Heart right ventricle (tissue), 16 donors: Measurements from ENCODE around the gene NBPF19. TPM values are rescaled to one million over a fixed set of nuclear protein-coding genes. Genes with fewer than 3 reads are reported as not detected.
"Not testable (repeated sequence)": the region's sequence is repeated elsewhere in the genome, so short reads cannot be mapped to it uniquely, and the experiment has no call there.

Experiments used
- ATAC-seq, 8 donors: fragments of 200-7000 bp; cut with Tn5 transposase; one replicate each; pipeline ENCODE4 v1.9.1; 2020; ENCODE audit warnings: mild to moderate bottlenecking in 8 of 8, moderate library complexity in 8 of 8, moderate number of reproducible peaks in 1 of 8
- DNase-seq, 2 donors: peaks; one replicate each; pipeline ENCODE4 v3.0.0-alpha.2; 2020
- H3K27ac ChIP-seq, 10 donors: fragments of 200-600 bp; sonication (generic) in 2 of 10; one replicate each; pipeline versions ENCODE4 v1.5.0 to v1.8.0; 2020 to 2022; ENCODE audit warnings: mild to moderate bottlenecking in 3 of 10
- H3K27me3 ChIP-seq, 7 donors: fragments of 200-600 bp; one replicate each; pipeline ENCODE4 v1.8.0; 2021 to 2022; ENCODE audit warnings: mild to moderate bottlenecking in 2 of 7
- H3K36me3 ChIP-seq, 9 donors: fragments of 200-600 bp; sonication (generic) in 1 of 9; one replicate each; pipeline versions ENCODE4 v1.5.0 to v1.8.0; 2020 to 2022; ENCODE audit warnings: mild to moderate bottlenecking in 2 of 9
- H3K4me1 ChIP-seq, 9 donors: fragments of 200-600 bp; sonication (generic) in 1 of 9; one replicate each; pipeline versions ENCODE4 v1.5.0 to v1.8.0; 2020 to 2022; ENCODE audit warnings: mild to moderate bottlenecking in 4 of 9
- H3K4me3 ChIP-seq, 10 donors: fragments of 200-600 bp; sonication (generic) in 2 of 10; one replicate each; pipeline versions ENCODE4 v1.5.0 to v1.8.0; 2020 to 2022; ENCODE audit warnings: mild to moderate bottlenecking in 7 of 10, moderate library complexity in 2 of 10
- H3K9me3 ChIP-seq, 11 donors: fragments of 200-600 bp in 10 of 11; sonication (generic) in 2 of 11; one replicate each; pipeline versions ENCODE4 v1.5.0 to v1.8.0; 2013 to 2022; ENCODE audit warnings: mild to moderate bottlenecking in 2 of 11, control low read depth in 1 of 11, moderate library complexity in 1 of 11
- WGBS, 2 donors: extraction: QIAGEN DNeasy Blood & Tissue Kit; methylation state at CpG; one replicate each; pipeline ENCODE4 v1.1.7; 2013; ENCODE audit warnings: inconsistent platforms in 1 of 2; 5-methylcytosine and 5-hydroxymethylcytosine counted together
- intact Hi-C, 10 donors: fragments of 100-400 bp; cut with DNase I; formaldehyde crosslinking; loops; one replicate each; pipeline versions ENCODE4 v1.11.1 to v1.14.2; 2022
- long read RNA-seq, 3 donors: library from polyadenylated mRNA; unstranded; transcript quantifications; one replicate each; pipeline ENCODE4 v2.0.0, GENCODE V29; 2020 to 2021
- polyA plus RNA-seq, 2 donors: library from polyadenylated mRNA; stranded (reverse); fragments of 200-250 nt; gene quantifications; one replicate each; pipeline ENCODE4 v1.2.3, GENCODE V29; 2013
- total RNA-seq, 10 donors: library from RNA; stranded (reverse); fragmentation: NEBNext Ultra II Directional in 3 of 10; extraction: Animal tissue kit (Norgen Biotek cat#: 25700) in 3 of 10; gene quantifications; one replicate each; pipeline versions ENCODE4 v1.2.1 to v1.2.4, GENCODE V29; 2021 to 2023
- TF ChIP-seq, protein P1 (sequence below), 9 donors: fragments of 200-600 bp; sonication (generic) in 2 of 9; IDR thresholded peaks; one replicate each; pipeline versions ENCODE4 v1.5.0 to v1.8.0; 2021 to 2022; ENCODE audit warnings: antibody characterized with exemption in 9 of 9, mild to moderate bottlenecking in 5 of 9, moderate library complexity in 1 of 9
- donor health status: Arrhythmogenic right ventricular cardiomyopathy.
- donor health status: ischemic (EF 13 %, LVEDD 7.1; RV severe dilation, severe dysfunction).
- donor health status: healthy with polysubstance abuse.
- donor health status: DM: no; HTN: yes; CAD: no.
- donor health status: DM: no; HTN: no; CAD: no.
- donor health status: ischemic (EF 25% LVEDD 6.9; RV normal size, moderate dysfunction).
- donor health status: ischemic (EF 25% LVEDD 5.7; RV mildly dilated, moderate dysfunction).
- donor health status: healthy.
- donor health status: DM: yes; HTN: yes; CAD: no.
- donor health status: Ischemic cardiomyopathy.
- donor health status: ischemic (EF 35%, LVEDD 5.7; RV mildly dilated, moderate dysfunction).
- donor health status: nonischemic (EF 11% LVEDD 7.7; RV severe dilation, severe dysfunction).
- donor health status: DM: yes; HTN: yes; CAD: no.
- donor health status: PGD.
- donor health status: ischemic (EF 29% LVEDD 5.4; RV normal size, mild dysfunction).
- donor health status: nonischemic (EF 23%, LVEDD 6.1; RV moderate dilation, normal function).

NBPF19 gene, protein sequence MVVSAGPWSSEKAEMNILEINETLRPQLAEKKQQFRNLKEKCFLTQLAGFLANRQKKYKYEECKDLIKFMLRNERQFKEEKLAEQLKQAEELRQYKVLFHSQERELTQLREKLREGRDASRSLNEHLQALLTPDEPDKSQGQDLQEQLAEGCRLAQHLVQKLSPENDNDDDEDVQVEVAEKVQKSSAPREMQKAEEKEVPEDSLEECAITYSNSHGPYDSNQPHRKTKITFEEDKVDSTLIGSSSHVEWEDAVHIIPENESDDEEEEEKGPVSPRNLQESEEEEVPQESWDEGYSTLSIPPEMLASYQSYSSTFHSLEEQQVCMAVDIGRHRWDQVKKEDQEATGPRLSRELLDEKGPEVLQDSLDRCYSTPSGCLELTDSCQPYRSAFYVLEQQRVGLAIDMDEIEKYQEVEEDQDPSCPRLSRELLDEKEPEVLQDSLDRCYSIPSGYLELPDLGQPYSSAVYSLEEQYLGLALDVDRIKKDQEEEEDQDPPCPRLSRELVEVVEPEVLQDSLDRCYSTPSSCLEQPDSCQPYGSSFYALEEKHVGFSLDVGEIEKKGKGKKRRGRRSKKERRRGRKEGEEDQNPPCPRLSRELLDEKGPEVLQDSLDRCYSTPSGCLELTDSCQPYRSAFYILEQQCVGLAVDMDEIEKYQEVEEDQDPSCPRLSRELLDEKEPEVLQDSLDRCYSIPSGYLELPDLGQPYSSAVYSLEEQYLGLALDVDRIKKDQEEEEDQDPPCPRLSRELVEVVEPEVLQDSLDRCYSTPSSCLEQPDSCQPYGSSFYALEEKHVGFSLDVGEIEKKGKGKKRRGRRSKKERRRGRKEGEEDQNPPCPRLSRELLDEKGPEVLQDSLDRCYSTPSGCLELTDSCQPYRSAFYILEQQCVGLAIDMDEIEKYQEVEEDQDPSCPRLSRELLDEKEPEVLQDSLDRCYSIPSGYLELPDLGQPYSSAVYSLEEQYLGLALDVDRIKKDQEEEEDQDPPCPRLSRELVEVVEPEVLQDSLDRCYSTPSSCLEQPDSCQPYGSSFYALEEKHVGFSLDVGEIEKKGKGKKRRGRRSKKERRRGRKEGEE (N-terminal part only)
- total RNA-seq (1 to 10 TPM; 2.7 to 6.0 (median 4.0) TPM), polyA plus RNA-seq (1 to 10 TPM; 1.8 to 2.3 TPM)
- long read RNA-seq, donor 1, partial matches to known transcripts: 2 of 5 reads
- long read RNA-seq, donor 1, other reads (novel, unspliced or antisense): 3 of 5 reads
- long read RNA-seq, donor 2, partial matches to known transcripts: 6 of 9 reads
- long read RNA-seq, donor 2, other reads (novel, unspliced or antisense): 3 of 9 reads
- long read RNA-seq, donor 3, partial matches to known transcripts: 1 of 6 reads
- long read RNA-seq, donor 3, other reads (novel, unspliced or antisense): 5 of 6 reads

DNA sequence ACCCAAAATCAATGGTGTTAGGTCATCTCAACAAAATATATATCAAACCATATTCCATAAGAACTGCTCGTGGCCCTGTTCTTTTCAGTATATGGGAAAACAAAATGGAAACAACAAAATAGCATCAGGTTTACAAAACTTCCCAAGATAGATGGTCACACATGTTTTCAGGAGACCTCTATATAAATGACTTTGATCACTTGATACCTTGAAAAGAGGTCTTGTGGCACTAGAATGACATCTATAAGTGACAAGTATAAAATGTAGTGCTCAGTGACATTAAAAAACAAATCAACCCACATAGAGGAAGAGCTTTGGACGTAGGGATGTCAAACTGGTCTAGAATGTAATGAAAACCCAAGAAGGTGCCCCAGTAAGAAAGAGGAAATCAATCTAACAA, at the start of gene NBPF19:
Gene NBPF19 (plus strand): TSS at position 301 of the 400 bp plus-strand sequence. CDS start 888 bp downstream, outside the sequence.
- H3K36me3 ChIP-seq: peaks cover 0 to 11% (median 0%) of the 10 kb centered on the region in 9 donors
- H3K27me3 ChIP-seq, H3K4me3 ChIP-seq, ATAC-seq, DNase-seq, intact Hi-C loops, H3K9me3 ChIP-seq, H3K4me1 ChIP-seq, H3K27ac ChIP-seq: not testable (repeated sequence)
- 67 to 93% methylated on average over 1 of the region's 2 CpGs for WGBS, 2 donors

DNA sequence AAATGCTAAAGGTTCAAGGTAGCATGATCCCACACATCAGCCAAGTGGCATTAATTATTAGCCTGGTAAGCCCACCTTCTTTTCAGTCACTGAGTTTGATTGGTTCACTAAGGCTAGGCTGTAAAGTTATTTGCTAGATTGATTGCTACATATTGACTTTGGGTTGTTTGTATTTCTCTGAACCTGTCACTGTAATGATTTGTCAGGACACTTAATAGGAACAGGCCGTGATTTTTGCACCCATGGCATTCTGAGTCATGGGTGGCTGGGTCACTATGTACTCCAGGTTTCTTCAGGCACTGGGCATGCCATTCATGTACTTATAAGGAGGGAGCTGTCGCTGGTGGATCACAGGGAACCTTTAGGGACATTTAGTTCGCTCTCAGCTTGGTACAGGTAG, 46.5 kb upstream of the NBPF19 start:
- ATAC-seq: not testable (repeated sequence)

DNA sequence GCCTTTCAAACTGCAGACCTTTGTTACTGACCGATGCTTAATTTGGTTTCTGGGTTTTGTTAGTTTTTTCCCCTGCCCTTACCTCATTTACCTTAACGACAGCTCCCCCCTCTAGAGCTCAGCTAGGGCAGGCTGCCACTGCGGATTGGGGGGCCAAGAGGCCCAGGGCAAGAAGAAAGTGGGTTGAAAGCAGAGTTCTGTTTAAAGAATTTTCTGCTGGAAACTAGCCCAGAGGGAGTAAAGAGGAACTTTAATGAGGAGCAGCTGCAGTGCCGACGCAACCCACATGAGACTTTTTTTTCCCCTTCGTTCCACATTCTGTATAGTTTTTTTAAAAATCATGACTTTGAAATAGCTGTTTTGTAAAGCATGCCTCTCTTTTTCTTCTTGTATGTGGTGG, 29.4 kb upstream of the NBPF19 start:
- H3K4me3 ChIP-seq: peak overlapping the region in 1 of 10 donors; percentile 0
- peak; percentile 33 to 36 for DNase-seq
- H3K9me3 ChIP-seq, H3K4me1 ChIP-seq, H3K27me3 ChIP-seq, intact Hi-C loops, H3K36me3 ChIP-seq, ATAC-seq: not testable (repeated sequence)
- WGBS, 2 donors: 9 to 15% methylated on average over 4 to 5 of the region's 6 CpGs
- H3K27ac ChIP-seq: peak overlapping the region in 2 of 10 donors; percentile 36 to 67

More for the DNA sequence above, 46.5 kb upstream of the NBPF19 start:
- H3K27ac ChIP-seq, H3K4me1 ChIP-seq, H3K36me3 ChIP-seq, intact Hi-C loops, H3K4me3 ChIP-seq, H3K9me3 ChIP-seq, DNase-seq, H3K27me3 ChIP-seq: not testable (repeated sequence)
- WGBS, 2 donors: 84 to 86% methylated on average over 2 of the region's 3 CpGs

DNA sequence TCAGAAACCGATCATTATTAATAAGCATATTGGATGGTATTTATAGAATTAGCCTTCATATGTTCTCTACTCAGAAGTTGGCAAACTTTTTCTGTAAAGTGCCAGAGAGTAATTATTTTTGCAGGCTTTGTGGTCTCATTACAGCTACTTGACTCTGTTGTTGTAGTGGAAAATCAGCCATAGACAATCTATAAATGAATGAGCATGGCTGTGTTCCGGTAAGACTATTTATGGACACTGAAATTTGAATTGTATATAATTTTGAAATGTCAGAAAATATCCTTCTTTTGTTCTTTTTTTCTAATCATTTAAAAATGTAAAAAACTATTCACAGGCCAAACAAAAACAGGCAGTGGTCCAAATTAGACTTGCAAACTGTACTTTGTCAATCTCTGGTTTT, 22.6 kb upstream of the NBPF19 start:
- H3K27me3 ChIP-seq, DNase-seq, ATAC-seq, H3K36me3 ChIP-seq, H3K4me1 ChIP-seq, H3K27ac ChIP-seq, H3K4me3 ChIP-seq, intact Hi-C loops, H3K9me3 ChIP-seq: not testable (repeated sequence)
- 70 to 78% methylated on average over 1 of the region's 2 CpGs for WGBS, 2 donors

- ATAC-seq, intact Hi-C loops, DNase-seq, H3K36me3 ChIP-seq, H3K27ac ChIP-seq, H3K4me3 ChIP-seq, H3K27me3 ChIP-seq, H3K9me3 ChIP-seq, H3K4me1 ChIP-seq: not testable (repeated sequence)
- no CpG with 5 or more reads among the region's 1 CpG for WGBS, 2 donors
These were observed 22.2 kb upstream of the NBPF19 start for GRCh38 chr1:149452652-149453051.

DNA sequence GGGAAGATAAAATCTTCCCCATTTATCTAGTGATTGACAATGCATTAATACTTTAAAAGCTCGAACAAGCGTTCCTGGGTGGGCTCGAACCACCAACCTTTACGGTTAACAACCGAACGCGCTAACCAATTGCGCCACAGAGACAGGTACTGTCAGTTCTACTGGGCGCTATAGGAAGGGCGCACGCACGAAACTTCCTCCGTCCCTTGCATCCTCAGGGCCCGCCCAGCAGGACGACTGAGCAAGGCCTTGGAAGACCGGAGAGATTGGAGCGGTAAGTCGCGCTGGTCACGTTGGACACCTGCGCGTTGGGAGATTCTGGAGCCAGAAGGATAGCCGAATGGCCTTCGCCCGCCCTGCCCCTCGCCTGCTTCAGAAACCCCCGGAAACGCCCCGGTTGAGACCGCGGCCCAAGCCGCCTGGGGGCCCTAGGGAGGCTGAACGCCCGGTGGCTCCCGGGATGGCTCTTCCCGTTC, 83.5 kb downstream of the NBPF19 start:
- H3K4me1 ChIP-seq, H3K9me3 ChIP-seq, H3K27me3 ChIP-seq, intact Hi-C loops, ATAC-seq, H3K36me3 ChIP-seq: not testable (repeated sequence)
- TF ChIP-seq, protein P1, sequence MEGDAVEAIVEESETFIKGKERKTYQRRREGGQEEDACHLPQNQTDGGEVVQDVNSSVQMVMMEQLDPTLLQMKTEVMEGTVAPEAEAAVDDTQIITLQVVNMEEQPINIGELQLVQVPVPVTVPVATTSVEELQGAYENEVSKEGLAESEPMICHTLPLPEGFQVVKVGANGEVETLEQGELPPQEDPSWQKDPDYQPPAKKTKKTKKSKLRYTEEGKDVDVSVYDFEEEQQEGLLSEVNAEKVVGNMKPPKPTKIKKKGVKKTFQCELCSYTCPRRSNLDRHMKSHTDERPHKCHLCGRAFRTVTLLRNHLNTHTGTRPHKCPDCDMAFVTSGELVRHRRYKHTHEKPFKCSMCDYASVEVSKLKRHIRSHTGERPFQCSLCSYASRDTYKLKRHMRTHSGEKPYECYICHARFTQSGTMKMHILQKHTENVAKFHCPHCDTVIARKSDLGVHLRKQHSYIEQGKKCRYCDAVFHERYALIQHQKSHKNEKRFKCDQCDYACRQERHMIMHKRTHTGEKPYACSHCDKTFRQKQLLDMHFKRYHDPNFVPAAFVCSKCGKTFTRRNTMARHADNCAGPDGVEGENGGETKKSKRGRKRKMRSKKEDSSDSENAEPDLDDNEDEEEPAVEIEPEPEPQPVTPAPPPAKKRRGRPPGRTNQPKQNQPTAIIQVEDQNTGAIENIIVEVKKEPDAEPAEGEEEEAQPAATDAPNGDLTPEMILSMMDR (IDR thresholded peaks at IDR 0.05): peak in 1 of 9 donors; percentile 8
- DNase-seq: peak in 1 of 2 donors; percentile 25
- Histone ChIP-seq H3K27ac (peak overlapping the region in 1 of 10 donors; percentile 58), H3K4me3 (peak overlapping the region in 9 of 10 donors; percentile 14 to 53 (median 46))
- 3% methylated on average over 28 to 35 of the region's 36 CpGs for WGBS, 2 donors

GRCh38 chr1:149561806-149562205, 87.0 kb downstream of the NBPF19 start:
- ATAC-seq, DNase-seq, H3K36me3 ChIP-seq, H3K9me3 ChIP-seq, H3K4me1 ChIP-seq, H3K4me3 ChIP-seq, intact Hi-C loops, H3K27me3 ChIP-seq, H3K27ac ChIP-seq: not testable (repeated sequence)
- WGBS, 2 donors: 90 to 91% methylated on average over 16 to 17 of the region's 23 CpGs

GRCh38 chr1:149565485-149565884, 90.6 kb downstream of the NBPF19 start:
- H3K4me1 ChIP-seq, DNase-seq, intact Hi-C loops, H3K27ac ChIP-seq, H3K9me3 ChIP-seq, H3K27me3 ChIP-seq, ATAC-seq, H3K36me3 ChIP-seq, H3K4me3 ChIP-seq: not testable (repeated sequence)
- 97 to 100% methylated on average over 1 of the region's 4 CpGs for WGBS, 2 donors

- H3K36me3 ChIP-seq, ATAC-seq, intact Hi-C loops, DNase-seq, H3K9me3 ChIP-seq, H3K27ac ChIP-seq, H3K27me3 ChIP-seq, H3K4me1 ChIP-seq, H3K4me3 ChIP-seq: not testable (repeated sequence)
These were observed 97.9 kb downstream of the NBPF19 start for GRCh38 chr1:149572763-149573162.
